Epithelial cell of proximal tubule (primary cell): Measurements from ENCODE around the gene USP9X. TPM values are rescaled to one million over a fixed set of nuclear protein-coding genes. Genes with fewer than 3 reads are reported as not detected.
"Not testable (repeated sequence)": the region's sequence is repeated elsewhere in the genome, so short reads cannot be mapped to it uniquely, and the experiment has no call there.

ENCODE experiments used
- DNase-seq: peaks from one replicate; pipeline ENCODE4 v3.0.0-alpha.2; 2011; ENCODE audit warnings: low read depth
- H3K4me3 ChIP-seq: 2 replicates; pipeline ENCODE4 v1.5.1; 2011; ENCODE audit warnings: low read depth, mild to moderate bottlenecking, low read length
- CTCF ChIP-seq: conservative IDR thresholded peaks from 2 replicates; pipeline ENCODE4 v1.5.1; 2012; ENCODE audit warnings: low read depth, mild to moderate bottlenecking, low read length
- total RNA-seq: library from RNA; depleted of rRNA; stranded (reverse); fragments of >200 nt; gene quantifications from 2 replicates; pipeline ENCODE4 v1.2.3, GENCODE V29; 2015

The USP9X gene
- total RNA-seq, 1 donor from 2014 or later, result 34.8 TPM

GRCh38 chrX:41045960-41046567 is 39.2 kb upstream of the USP9X start:
- TF ChIP-seq CTCF, result no peak
- H3K4me3 ChIP-seq, result no peak overlapping the region
- no peak for DNase-seq

GRCh38 chrX:41047878-41048534 is 37.2 kb upstream of the USP9X start:
- H3K4me3 ChIP-seq, result no peak overlapping the region
- no peak for TF ChIP-seq CTCF
- DNase-seq, result no peak

GRCh38 chrX:41050359-41050758 is 34.9 kb upstream of the USP9X start:
- H3K4me3 ChIP-seq, result no peak overlapping the region
- no peak for DNase-seq
- TF ChIP-seq CTCF, result no peak

- DNase-seq, result no peak
- TF ChIP-seq CTCF, result no peak
- H3K4me3 ChIP-seq, result no peak overlapping the region
Observed at GRCh38 chrX:41051288-41051687, 34.0 kb upstream of the USP9X start.

- DNase-seq, result no peak
- H3K4me3 ChIP-seq, result no peak overlapping the region
- TF ChIP-seq CTCF, result no peak
Observed at GRCh38 chrX:41055740-41056139, 29.5 kb upstream of the USP9X start.

GRCh38 chrX:41063276-41063675 is 22.0 kb upstream of the USP9X start:
- DNase-seq, H3K4me3 ChIP-seq: not testable (repeated sequence)

- no peak overlapping the region for H3K4me3 ChIP-seq
- DNase-seq, result no peak
- TF ChIP-seq CTCF, result no peak
Observed at GRCh38 chrX:41064018-41064417, 21.2 kb upstream of the USP9X start.
